HEK293 (cell line): Measurements from ENCODE around the gene TTF2.
A peak's percentile ranks its signal among the peaks of the same experiment; 100 is the strongest.

Experiments used
- KLF1 ChIP-seq: fragments of 450-650 bp; formaldehyde crosslinking; IDR thresholded peaks from 2 replicates; pipeline ENCODE4 v1.5.1; 2016; ENCODE audit warnings: missing biosample characterization, missing genetic modification characterization
- WT1 ChIP-seq: fragments of 450-650 bp; formaldehyde crosslinking; IDR thresholded peaks from 2 replicates; pipeline ENCODE4 v1.5.1; 2016; ENCODE audit warnings: missing biosample characterization, missing genetic modification characterization
- ZNF133 ChIP-seq: fragments of 450-650 bp; formaldehyde crosslinking; IDR thresholded peaks from 2 replicates; pipeline ENCODE4 v1.5.1; 2016; ENCODE audit warnings: missing biosample characterization, missing genetic modification characterization
- ZNF140 ChIP-seq: fragments of 450-650 bp; formaldehyde crosslinking; IDR thresholded peaks from 2 replicates; pipeline ENCODE4 v1.5.1; 2016; ENCODE audit warnings: missing biosample characterization, missing genetic modification characterization
- ZNF157 ChIP-seq: fragments of 450-650 bp; formaldehyde crosslinking; IDR thresholded peaks from 2 replicates; pipeline ENCODE4 v1.5.1; 2016; ENCODE audit warnings: missing biosample characterization, missing genetic modification characterization
- ZNF248 ChIP-seq: fragments of 450-650 bp; formaldehyde crosslinking; IDR thresholded peaks from 2 replicates; pipeline ENCODE4 v1.5.1; 2017; ENCODE audit warnings: missing biosample characterization, missing genetic modification characterization
- ZNF335 ChIP-seq: fragments of 450-650 bp; formaldehyde crosslinking; conservative IDR thresholded peaks from 2 replicates; pipeline ENCODE4 v1.5.1; 2016; ENCODE audit warnings: missing biosample characterization, missing genetic modification characterization
- ZNF391 ChIP-seq: fragments of 450-650 bp; formaldehyde crosslinking; IDR thresholded peaks from 2 replicates; pipeline ENCODE4 v1.5.1; 2016; ENCODE audit warnings: low read depth, missing biosample characterization, missing genetic modification characterization, borderline replicate concordance
- ZNF426 ChIP-seq: fragments of 450-650 bp; formaldehyde crosslinking; IDR thresholded peaks from 2 replicates; pipeline ENCODE4 v1.5.1; 2017; ENCODE audit warnings: missing biosample characterization, missing genetic modification characterization, mild to moderate bottlenecking, inconsistent platforms, moderate library complexity
- ZNF473 ChIP-seq: fragments of 450-650 bp; formaldehyde crosslinking; IDR thresholded peaks from 2 replicates; pipeline ENCODE4 v1.5.1; 2017; ENCODE audit warnings: missing biosample characterization, missing genetic modification characterization
- ZNF555 ChIP-seq: fragments of 450-650 bp; formaldehyde crosslinking; conservative IDR thresholded peaks from 2 replicates; pipeline ENCODE4 v1.5.1; 2017; ENCODE audit warnings: missing biosample characterization, mild to moderate bottlenecking, missing genetic modification characterization, inconsistent platforms
- ZNF560 ChIP-seq: fragments of 450-650 bp; formaldehyde crosslinking; IDR thresholded peaks from 2 replicates; pipeline ENCODE4 v1.5.1; 2017; ENCODE audit warnings: missing biosample characterization, missing genetic modification characterization, borderline replicate concordance
- ZNF629 ChIP-seq: fragments of 450-650 bp; formaldehyde crosslinking; IDR thresholded peaks from 2 replicates; pipeline ENCODE4 v1.5.1; 2017; ENCODE audit warnings: missing biosample characterization, missing genetic modification characterization
- ZNF660 ChIP-seq: fragments of 450-650 bp; IDR thresholded peaks from 2 replicates; pipeline ENCODE4 v1.5.1; 2018; ENCODE audit warnings: missing biosample characterization, mild to moderate bottlenecking, missing genetic modification characterization
- ZNF777 ChIP-seq: fragments of 450-650 bp; formaldehyde crosslinking; IDR thresholded peaks from 2 replicates; pipeline ENCODE4 v1.5.1; 2017; ENCODE audit warnings: missing biosample characterization, missing genetic modification characterization, borderline replicate concordance
- TF ChIP-seq, protein P1 (sequence below): fragments of 450-650 bp; formaldehyde crosslinking; IDR thresholded peaks from 2 replicates; pipeline ENCODE4 v1.5.1; 2017; ENCODE audit warnings: missing biosample characterization, missing genetic modification characterization
- TF ChIP-seq, protein P2 (sequence below): fragments of 450-650 bp; formaldehyde crosslinking; IDR thresholded peaks from 2 replicates; pipeline ENCODE4 v1.5.1; 2016; ENCODE audit warnings: missing biosample characterization, missing genetic modification characterization, borderline replicate concordance
- TF ChIP-seq, protein P3 (sequence below): fragments of 450-650 bp; formaldehyde crosslinking; IDR thresholded peaks from 2 replicates; pipeline ENCODE4 v1.5.1; 2017; ENCODE audit warnings: missing biosample characterization, missing genetic modification characterization
- TF ChIP-seq, protein P4 (sequence below): fragments of 450-650 bp; formaldehyde crosslinking; IDR thresholded peaks from 2 replicates; pipeline ENCODE4 v1.5.1; 2016; ENCODE audit warnings: missing biosample characterization, missing genetic modification characterization
- TF ChIP-seq, protein P5 (sequence below): fragments of 450-650 bp; formaldehyde crosslinking; IDR thresholded peaks from 2 replicates; pipeline ENCODE4 v1.5.1; 2016; ENCODE audit warnings: missing biosample characterization, missing genetic modification characterization
- TF ChIP-seq, protein P6 (sequence below): fragments of 450-650 bp; formaldehyde crosslinking; IDR thresholded peaks from 2 replicates; pipeline ENCODE4; 2016; ENCODE audit warnings: missing biosample characterization, missing genetic modification characterization

The TTF2 gene

DNA sequence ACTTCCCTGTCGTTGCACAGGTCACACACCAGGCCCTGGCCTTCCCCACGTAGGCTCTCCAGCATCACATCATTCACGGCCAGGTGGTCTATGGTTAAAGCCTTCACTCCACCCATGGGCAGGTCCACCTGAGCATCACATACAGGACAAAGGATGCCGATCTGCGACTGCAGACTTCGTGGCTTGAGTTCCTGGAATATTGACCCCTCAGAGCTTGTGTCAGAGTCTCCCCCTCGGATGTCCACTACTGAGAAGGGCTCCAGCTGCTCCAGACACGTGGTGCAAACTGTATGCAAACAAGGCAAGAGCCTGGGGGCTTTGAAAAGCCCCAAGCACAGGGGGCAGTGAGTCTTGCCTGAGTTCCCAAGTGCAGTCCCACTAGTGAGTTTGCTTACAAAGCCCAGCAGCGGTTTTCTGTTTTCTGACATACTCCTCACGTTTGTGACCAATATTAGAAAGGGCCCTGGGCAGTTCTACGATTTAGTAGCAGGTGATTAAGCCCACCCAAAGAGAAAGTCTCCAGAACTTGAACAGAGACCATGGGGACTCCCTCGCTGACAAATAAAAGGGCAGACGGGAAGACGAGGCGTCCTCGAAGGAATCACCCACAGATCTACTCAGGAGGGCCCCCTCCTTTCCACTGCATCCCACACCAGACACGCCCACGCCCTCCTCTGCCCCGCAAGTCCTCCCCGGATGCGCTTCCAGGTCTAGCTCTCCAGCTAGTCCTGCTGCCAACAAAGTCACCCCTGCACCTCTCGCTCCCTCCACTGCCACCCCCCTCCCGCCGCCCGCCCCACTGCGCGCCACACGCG lies 60.9 kb downstream of the TTF2 start (continued):
- peak; percentile 72 for TF ChIP-seq ZNF335 (tag by site-specific recombination)
- no peak for TF ChIP-seq ZNF629 (tag by site-specific recombination)
- no peak for TF ChIP-seq ZNF133 (tag by site-specific recombination)
- no peak for TF ChIP-seq ZNF473 (tag by site-specific recombination)
- TF ChIP-seq, protein P1, sequence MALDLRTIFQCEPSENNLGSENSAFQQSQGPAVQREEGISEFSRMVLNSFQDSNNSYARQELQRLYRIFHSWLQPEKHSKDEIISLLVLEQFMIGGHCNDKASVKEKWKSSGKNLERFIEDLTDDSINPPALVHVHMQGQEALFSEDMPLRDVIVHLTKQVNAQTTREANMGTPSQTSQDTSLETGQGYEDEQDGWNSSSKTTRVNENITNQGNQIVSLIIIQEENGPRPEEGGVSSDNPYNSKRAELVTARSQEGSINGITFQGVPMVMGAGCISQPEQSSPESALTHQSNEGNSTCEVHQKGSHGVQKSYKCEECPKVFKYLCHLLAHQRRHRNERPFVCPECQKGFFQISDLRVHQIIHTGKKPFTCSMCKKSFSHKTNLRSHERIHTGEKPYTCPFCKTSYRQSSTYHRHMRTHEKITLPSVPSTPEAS (tag by site-specific recombination): no peak
- TF ChIP-seq ZNF157 (tag by site-specific recombination): no peak
- peak; percentile 37 for TF ChIP-seq KLF1 (tag by site-specific recombination)
- 0 out of 2 replicates have a peak, but pooled peaks have one; percentile 15 for TF ChIP-seq WT1
- TF ChIP-seq ZNF555 (tag by site-specific recombination): no peak
- TF ChIP-seq, protein P2, sequence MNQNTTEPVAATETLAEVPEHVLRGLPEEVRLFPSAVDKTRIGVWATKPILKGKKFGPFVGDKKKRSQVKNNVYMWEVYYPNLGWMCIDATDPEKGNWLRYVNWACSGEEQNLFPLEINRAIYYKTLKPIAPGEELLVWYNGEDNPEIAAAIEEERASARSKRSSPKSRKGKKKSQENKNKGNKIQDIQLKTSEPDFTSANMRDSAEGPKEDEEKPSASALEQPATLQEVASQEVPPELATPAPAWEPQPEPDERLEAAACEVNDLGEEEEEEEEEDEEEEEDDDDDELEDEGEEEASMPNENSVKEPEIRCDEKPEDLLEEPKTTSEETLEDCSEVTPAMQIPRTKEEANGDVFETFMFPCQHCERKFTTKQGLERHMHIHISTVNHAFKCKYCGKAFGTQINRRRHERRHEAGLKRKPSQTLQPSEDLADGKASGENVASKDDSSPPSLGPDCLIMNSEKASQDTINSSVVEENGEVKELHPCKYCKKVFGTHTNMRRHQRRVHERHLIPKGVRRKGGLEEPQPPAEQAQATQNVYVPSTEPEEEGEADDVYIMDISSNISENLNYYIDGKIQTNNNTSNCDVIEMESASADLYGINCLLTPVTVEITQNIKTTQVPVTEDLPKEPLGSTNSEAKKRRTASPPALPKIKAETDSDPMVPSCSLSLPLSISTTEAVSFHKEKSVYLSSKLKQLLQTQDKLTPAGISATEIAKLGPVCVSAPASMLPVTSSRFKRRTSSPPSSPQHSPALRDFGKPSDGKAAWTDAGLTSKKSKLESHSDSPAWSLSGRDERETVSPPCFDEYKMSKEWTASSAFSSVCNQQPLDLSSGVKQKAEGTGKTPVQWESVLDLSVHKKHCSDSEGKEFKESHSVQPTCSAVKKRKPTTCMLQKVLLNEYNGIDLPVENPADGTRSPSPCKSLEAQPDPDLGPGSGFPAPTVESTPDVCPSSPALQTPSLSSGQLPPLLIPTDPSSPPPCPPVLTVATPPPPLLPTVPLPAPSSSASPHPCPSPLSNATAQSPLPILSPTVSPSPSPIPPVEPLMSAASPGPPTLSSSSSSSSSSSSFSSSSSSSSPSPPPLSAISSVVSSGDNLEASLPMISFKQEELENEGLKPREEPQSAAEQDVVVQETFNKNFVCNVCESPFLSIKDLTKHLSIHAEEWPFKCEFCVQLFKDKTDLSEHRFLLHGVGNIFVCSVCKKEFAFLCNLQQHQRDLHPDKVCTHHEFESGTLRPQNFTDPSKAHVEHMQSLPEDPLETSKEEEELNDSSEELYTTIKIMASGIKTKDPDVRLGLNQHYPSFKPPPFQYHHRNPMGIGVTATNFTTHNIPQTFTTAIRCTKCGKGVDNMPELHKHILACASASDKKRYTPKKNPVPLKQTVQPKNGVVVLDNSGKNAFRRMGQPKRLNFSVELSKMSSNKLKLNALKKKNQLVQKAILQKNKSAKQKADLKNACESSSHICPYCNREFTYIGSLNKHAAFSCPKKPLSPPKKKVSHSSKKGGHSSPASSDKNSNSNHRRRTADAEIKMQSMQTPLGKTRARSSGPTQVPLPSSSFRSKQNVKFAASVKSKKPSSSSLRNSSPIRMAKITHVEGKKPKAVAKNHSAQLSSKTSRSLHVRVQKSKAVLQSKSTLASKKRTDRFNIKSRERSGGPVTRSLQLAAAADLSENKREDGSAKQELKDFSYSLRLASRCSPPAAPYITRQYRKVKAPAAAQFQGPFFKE: no peak
- no peak for TF ChIP-seq ZNF777 (tag by site-specific recombination)
- no peak for TF ChIP-seq ZNF560 (tag by site-specific recombination)
- TF ChIP-seq ZNF248 (tag by site-specific recombination): no peak
- TF ChIP-seq, protein P3, sequence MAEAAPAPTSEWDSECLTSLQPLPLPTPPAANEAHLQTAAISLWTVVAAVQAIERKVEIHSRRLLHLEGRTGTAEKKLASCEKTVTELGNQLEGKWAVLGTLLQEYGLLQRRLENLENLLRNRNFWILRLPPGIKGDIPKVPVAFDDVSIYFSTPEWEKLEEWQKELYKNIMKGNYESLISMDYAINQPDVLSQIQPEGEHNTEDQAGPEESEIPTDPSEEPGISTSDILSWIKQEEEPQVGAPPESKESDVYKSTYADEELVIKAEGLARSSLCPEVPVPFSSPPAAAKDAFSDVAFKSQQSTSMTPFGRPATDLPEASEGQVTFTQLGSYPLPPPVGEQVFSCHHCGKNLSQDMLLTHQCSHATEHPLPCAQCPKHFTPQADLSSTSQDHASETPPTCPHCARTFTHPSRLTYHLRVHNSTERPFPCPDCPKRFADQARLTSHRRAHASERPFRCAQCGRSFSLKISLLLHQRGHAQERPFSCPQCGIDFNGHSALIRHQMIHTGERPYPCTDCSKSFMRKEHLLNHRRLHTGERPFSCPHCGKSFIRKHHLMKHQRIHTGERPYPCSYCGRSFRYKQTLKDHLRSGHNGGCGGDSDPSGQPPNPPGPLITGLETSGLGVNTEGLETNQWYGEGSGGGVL: peak; percentile 94
- TF ChIP-seq, protein P4, sequence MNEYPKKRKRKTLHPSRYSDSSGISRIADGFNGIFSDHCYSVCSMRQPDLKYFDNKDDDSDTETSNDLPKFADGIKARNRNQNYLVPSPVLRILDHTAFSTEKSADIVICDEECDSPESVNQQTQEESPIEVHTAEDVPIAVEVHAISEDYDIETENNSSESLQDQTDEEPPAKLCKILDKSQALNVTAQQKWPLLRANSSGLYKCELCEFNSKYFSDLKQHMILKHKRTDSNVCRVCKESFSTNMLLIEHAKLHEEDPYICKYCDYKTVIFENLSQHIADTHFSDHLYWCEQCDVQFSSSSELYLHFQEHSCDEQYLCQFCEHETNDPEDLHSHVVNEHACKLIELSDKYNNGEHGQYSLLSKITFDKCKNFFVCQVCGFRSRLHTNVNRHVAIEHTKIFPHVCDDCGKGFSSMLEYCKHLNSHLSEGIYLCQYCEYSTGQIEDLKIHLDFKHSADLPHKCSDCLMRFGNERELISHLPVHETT (tag by site-specific recombination): no peak
- no peak for TF ChIP-seq ZNF140 (tag by site-specific recombination)
- no peak for TF ChIP-seq ZNF426 (tag by site-specific recombination)
- no peak for TF ChIP-seq ZNF660 (tag by site-specific recombination)
- TF ChIP-seq ZNF391: 0 out of 2 replicates have a peak, but pooled peaks have one; percentile 33
- TF ChIP-seq, protein P5, sequence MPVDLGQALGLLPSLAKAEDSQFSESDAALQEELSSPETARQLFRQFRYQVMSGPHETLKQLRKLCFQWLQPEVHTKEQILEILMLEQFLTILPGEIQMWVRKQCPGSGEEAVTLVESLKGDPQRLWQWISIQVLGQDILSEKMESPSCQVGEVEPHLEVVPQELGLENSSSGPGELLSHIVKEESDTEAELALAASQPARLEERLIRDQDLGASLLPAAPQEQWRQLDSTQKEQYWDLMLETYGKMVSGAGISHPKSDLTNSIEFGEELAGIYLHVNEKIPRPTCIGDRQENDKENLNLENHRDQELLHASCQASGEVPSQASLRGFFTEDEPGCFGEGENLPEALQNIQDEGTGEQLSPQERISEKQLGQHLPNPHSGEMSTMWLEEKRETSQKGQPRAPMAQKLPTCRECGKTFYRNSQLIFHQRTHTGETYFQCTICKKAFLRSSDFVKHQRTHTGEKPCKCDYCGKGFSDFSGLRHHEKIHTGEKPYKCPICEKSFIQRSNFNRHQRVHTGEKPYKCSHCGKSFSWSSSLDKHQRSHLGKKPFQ (tag by site-specific recombination): no peak
- TF ChIP-seq, protein P6, sequence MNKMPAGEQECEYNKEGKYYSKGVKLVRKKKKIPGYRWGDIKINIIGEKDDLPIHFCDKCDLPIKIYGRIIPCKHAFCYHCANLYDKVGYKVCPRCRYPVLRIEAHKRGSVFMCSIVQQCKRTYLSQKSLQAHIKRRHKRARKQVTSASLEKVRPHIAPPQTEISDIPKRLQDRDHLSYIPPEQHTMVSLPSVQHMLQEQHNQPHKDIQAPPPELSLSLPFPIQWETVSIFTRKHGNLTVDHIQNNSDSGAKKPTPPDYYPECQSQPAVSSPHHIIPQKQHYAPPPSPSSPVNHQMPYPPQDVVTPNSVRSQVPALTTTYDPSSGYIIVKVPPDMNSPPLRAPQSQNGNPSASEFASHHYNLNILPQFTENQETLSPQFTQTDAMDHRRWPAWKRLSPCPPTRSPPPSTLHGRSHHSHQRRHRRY: no peak
